Effector CD8-positive, alpha-beta T cell (primary cell): ENCODE measurements around the gene SDK1.
A peak's percentile ranks its signal among the peaks of the same experiment; 100 is the strongest.
"Not testable (repeated sequence)": the region's sequence is repeated elsewhere in the genome, so short reads cannot be mapped to it uniquely, and the experiment has no call there.

Experiments used
- DNase-seq: peaks from one replicate; lab custom pipeline; 2025; lab: John Stamatoyannopoulos, UW

SDK1 gene

GRCh38 chr7:4202954-4203353, 901.9 kb downstream of the SDK1 start:
- no peak for DNase-seq

- DNase-seq, result no peak
These were observed 902.8 kb downstream of the SDK1 start for GRCh38 chr7:4203626-4204512.

DNA sequence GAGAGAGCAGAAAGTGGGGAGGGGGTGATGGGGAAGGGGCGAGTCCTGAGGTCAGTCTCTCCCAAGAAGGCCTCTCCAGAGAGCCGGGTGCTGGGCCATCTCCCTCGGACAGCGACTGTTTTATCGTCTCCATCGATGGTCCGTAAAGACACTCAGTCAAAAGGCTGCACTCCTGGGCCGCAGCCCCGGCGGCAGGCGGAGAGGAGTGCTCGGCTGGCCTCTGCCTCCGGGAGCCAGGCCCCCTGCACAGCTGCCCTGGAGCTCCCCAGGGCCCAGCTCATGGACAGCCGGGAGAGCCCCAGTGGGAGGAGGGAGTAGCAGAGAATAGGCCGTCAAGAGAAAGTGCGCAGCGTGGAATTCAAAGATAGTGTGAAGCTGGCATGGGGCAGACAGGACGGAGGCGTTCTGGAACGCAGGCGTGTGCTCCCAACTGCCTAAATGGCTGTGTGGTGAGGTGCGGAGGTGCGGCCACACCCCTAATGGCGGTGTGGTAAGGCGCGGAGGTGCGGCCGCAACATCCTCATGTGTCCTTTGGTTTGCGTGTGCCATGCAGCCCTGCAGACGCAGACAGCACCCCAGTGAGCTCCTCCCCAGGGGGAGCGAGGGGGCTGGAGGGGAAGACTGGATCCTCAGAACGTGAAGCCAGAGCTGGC, 903.6 kb downstream of the SDK1 start:
- peak; percentile 10 for DNase-seq

DNA sequence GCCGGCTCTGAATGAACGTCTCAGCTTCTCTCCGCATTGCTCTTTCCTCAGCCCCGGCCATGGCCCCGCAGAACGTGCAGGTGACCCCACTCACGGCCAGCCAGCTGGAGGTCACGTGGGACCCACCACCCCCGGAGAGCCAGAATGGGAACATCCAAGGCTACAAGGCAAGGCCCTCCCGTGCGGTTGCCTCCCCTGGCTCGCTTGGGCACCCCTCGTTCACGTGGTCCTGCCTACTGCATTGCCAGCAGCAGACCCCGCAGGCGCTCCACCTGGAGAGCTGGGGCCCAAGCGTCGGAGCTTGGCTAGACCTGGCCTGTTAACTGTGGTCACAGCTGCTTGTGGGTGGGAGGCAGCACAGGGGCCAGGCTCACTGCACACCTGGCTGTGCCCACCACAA, 904.8 kb downstream of the SDK1 start:
- DNase-seq, result no peak

DNA sequence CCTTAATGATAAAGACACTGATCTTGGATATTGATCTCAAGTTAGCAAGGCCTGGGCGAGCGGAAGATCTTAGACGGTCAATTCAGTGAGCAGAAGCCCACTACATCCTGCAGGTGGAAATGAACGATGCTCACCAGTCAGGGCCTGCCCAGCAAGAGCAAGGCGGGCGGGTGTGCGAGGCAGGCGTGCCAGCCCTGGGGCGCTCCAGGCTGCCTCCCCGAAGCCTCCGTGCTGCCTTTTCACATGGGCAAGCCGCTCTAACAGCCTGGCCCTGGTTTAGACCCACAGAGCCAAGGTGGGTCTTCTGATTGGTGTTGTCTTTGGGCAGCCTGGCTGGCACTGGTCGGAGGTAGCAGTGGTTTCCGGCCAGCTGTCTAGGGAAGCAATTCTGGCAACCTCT, 906.0 kb downstream of the SDK1 start:
- DNase-seq, result no peak

GRCh38 chr7:4208086-4208485, 907.0 kb downstream of the SDK1 start:
- no peak for DNase-seq

- no peak for DNase-seq
These were observed 907.5 kb downstream of the SDK1 start for GRCh38 chr7:4208586-4208985.

DNA sequence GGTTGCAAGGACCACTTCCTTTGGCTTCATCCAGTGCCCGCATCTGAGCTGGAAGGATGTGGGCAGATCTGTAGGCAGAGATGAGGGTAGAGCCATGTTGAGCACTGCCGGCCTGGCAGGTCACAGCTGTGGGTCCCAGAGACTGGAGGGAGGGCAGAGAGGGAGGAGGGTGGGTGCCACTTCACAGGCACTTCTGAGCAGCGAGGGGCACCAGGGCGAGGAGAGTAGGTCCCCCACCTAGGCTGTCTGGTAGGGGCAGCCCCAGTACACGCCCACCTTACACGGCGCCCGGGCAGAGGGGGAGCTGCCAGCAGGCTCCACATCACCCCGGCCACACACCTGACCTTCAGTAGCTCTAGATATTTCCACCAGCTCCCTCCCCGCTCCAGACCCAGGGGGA, 908.1 kb downstream of the SDK1 start:
- no peak for DNase-seq

GRCh38 chr7:4209966-4210365, 908.9 kb downstream of the SDK1 start:
- DNase-seq, result no peak

- DNase-seq, result no peak
These were observed 909.8 kb downstream of the SDK1 start for GRCh38 chr7:4210821-4211220.

- DNase-seq, result no peak
These were observed 910.2 kb downstream of the SDK1 start for GRCh38 chr7:4211261-4211660.

DNA sequence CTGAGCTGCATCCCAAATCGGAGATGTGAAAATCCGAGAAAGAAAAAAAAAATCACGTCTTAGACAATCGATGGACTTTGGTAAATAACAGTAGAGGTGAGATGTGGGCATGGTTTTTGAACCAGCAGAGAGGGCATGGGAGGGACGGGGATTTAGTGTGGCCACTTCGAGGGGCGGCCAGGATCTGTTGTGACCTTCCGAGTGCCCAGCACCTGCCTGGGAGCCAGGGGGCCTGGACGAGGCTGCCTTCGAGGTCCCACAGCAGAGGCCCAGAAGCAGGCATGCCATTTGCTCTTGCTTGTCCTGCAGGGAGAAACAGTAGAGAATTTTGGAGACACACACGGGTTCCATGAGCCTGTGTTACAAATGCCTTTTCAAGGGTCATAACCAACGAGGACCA, 911.3 kb downstream of the SDK1 start:
- no peak for DNase-seq

DNA sequence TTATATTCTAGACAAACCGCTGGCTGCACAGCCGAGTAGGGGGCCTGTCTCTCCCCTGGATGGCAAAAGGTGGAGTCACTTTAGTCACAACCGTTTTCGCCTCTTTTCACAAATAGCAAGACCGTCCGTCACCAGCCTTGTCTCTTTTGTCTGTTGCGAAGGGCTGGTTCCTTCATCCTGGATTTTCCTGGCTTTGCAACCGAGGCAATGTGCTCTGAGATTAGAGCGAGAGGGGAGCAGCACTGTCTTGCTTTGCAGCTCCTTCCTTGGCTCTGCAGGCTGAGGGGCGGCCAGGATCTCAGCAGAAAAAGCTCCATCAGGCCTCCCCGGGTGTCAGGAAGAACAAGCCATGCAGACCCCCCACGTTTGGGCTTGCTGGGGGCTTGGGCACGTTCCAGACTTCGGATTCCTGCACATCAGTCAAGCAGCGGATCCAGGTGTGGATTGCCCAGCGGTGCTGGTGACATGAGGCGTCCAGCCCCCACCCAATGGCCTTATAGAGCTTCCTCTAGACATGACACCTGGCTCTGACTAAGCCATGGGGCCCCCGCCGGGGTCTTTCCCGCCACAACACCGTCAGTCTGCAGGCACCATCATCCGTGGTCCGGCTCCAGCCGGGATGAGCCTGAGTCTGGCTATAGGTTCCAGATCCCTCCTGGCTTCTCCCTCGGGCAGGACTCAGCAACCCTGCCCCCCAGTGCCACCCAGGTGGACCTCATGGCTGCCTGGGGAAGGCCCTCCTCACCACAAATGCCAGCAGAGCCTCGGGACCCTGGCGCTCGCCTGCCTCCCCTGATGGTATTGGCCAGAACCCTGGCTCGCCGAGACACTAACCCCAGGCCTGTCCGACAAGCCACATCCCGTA, 913.5 kb downstream of the SDK1 start:
- no peak for DNase-seq

DNA sequence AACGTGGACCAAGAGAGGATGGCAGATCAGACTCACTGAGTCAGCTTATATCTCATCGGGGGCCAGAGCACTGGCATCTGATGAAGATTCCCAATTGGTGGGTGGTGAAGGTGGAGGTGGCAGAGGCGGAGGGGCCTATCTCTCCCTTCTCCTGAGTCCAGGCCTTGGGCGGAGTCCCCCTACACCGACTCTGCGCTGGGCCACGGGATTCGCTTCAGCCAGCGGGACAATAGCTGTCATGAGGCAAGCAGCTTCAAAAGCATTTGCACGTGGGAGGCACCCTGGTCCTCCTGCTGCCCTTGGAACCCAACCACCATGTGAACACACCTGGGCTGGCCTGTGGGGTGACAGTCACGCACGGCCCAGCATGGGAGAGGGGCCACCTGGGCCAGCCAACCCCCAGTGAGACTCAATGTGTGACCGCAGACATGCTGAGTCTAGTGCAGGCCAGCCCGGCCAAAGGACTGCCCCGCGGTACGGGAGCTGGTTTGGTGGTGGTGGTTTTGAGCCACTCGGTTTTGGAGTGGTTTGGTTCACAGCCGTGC, 914.2 kb downstream of the SDK1 start:
- DNase-seq, result no peak

GRCh38 chr7:4216016-4216415, 915.0 kb downstream of the SDK1 start:
- DNase-seq, result no peak

DNA sequence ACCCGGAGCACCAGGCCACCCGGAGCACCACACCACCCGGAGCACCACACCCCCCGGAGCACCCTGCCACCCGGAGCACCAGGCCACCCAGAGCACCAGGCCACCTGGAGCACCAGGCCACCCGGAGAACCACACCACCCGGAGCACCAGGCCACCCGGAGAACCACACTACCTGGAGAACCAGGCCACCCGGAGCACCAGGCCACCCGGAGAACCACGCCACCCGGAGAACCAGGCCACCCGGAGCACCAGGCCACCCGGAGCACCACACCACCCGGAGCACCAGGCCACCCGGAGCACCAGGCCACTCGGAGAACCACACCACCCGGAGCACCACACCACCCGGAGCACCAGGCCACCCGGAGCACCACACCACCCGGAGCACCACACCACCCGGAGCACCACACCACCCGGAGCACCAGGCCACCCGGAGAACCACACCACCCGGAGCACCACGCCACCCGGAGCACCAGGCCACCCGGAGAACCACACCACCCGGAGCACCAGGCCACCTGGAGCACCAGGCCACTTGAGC, 916.1 kb downstream of the SDK1 start:
- not testable (repeated sequence) for DNase-seq

DNA sequence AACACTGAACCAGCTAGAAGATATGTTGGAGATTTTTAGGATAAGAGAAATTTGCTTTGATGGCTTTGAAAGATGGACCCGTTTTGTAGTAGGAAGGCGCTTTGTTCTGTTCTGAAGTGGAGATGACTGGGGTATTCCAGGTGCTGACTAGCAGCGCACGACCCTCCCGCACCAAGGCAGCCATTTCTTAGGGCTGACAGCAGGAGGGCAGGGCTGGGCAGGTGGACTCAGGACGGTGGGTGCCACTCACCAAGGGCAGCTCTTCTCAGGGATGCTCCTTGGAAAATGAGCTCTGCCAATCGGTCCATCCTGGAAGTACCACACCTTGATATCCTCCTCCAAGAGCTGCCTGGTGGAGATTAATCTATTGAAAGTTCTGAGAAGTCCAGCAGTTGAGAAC, 917.4 kb downstream of the SDK1 start:
- DNase-seq, result no peak

DNA sequence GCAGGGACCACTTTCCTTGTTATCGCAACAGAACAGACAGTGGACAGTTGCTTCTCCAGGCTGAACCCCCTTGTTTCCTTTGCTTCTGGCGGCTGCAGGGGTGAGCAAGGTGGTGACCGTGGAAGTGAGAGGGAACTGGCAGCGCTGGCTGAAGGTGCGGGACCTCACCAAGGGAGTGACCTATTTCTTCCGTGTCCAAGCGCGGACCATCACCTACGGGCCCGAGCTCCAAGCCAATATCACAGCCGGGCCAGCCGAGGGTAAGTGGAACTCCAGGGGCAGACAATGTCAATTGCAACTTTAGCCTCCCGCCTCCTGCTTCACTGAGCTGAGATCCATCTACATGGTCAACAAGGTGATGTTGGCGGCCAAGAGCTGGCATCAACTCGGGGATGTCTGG, 919.0 kb downstream of the SDK1 start:
- no peak for DNase-seq

DNA sequence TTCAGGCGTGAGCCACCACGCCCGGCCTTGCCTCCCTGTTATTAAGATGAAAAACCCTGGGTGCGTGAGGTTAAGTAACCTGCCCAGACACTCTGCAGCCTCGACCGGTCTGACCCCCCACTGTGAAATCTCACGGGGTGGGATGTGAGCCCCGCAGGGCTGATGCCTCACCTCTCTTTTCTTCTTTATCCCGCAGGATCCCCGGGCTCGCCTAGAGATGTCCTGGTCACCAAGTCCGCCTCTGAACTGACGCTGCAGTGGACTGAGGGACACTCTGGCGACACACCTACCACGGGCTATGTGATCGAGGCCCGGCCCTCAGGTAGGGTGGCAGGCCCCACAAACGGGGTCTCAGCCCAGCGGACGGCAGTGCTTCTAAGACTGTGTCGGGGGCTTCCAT, 920.0 kb downstream of the SDK1 start:
- DNase-seq, result no peak

GRCh38 chr7:4222676-4223075, 921.6 kb downstream of the SDK1 start:
- DNase-seq, result no peak

DNA sequence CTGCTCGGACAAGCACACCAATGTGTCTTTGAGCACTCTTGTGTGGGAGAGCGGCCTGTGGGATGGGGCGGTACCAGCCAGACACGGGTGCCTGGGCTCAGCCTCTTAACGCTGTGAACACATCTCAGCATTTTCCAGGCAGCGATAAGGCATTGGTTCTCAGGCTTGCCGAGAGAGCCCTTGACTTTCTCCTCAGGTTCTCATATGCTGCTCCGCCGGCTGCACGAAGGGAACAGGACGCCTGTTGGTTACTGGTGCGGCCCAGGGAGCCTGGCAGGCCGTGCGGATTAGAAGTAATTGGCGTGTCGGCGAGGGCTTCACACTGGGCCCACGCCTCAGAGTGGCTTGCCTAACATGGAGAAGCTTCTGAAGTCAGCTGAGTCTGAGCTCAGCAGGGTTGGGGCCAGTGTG, 924.3 kb downstream of the SDK1 start:
- no peak for DNase-seq
